SK-N-SH treated with all-trans-retinoic acid at 6 μM for 48 hours (cell line): ENCODE data around the gene TACR1.
"Not testable (repeated sequence)": the region's sequence is repeated elsewhere in the genome, so short reads cannot be mapped to it uniquely, and the experiment has no call there.

ENCODE experiments used
- BACH2 ChIP-seq: fragments of 250-450 bp; sonication (Bioruptor Pico); IDR thresholded peaks from 2 replicates; pipeline ENCODE4 v1.9.0; 2021; ENCODE audit warnings: mild to moderate bottlenecking, borderline replicate concordance
- TCF4 ChIP-seq: fragments of 250-450 bp; sonication (Bioruptor Pico); IDR thresholded peaks from 2 replicates; pipeline ENCODE4 v1.8.0; 2021; ENCODE audit warnings: mild to moderate bottlenecking, moderate library complexity, borderline replicate concordance

- not testable (repeated sequence) for TF ChIP-seq TCF4, BACH2
These were observed 19.9 kb upstream of the TACR1 start for GRCh38 chr2:75219213-75219612.
